GM12875 (cell line): ENCODE measurements around the gene SAMD3.

Source experiments
- H3K4me3 ChIP-seq: one replicate; pipeline ENCODE4 v1.5.1; 2011; ENCODE audit warnings: low read depth, low read length, control low read depth
- CTCF ChIP-seq: IDR thresholded peaks from 2 replicates; pipeline ENCODE4 v1.5.1; 2011; ENCODE audit warnings: low read depth, mild to moderate bottlenecking, control low read depth, inconsistent platforms, low read length, moderate library complexity, borderline replicate concordance; ENCODE audit not compliant: insufficient read depth

Gene SAMD3

DNA sequence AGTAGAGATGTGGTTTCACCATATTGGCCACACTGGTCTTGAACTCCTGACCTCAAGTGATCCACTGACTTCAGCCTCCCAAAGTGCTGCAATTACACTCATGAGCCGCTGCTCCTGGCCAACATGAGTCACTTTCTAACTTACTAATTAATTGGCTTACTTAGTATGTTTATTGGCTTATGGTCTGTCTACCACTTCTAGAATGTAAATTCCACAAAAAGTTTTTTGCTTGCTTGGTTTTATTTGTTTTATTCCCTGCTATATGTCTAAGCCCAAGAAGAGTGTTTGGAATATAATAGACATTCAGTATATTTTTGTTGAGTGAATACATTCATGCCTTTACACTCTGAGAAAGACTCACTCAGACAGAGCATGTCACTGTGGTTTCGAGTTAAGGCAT is 86.0 kb downstream of the SAMD3 start:
- TF ChIP-seq CTCF, result no peak
- no peak overlapping the region for H3K4me3 ChIP-seq

- no peak for TF ChIP-seq CTCF
These were observed 88.2 kb downstream of the SAMD3 start for GRCh38 chr6:130134582-130134981.

DNA sequence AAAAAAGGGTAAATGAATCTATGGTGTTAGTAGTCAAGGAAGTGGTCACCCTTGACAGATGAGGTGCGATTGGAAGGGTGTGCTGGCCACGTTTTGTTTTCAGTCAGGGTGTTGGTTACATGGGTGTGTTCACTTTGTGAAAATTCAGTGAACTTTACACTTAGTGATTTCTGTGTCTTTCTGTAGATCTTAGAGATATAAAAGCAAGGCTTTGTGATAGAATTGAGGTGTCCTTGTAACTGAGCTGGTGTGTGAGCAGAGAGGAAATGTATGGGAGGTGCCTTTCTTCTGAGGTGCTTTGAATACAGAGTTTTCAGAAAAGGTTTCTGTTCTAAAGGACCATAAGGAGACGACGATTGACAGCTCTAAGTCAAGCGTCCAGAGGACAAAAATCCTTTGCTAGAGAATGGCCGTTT is 90.5 kb downstream of the SAMD3 start:
- no peak overlapping the region for H3K4me3 ChIP-seq
- no peak for TF ChIP-seq CTCF

More at GRCh38 chr6:130134582-130134981, 88.2 kb downstream of the SAMD3 start:
- H3K4me3 ChIP-seq, result no peak overlapping the region

DNA sequence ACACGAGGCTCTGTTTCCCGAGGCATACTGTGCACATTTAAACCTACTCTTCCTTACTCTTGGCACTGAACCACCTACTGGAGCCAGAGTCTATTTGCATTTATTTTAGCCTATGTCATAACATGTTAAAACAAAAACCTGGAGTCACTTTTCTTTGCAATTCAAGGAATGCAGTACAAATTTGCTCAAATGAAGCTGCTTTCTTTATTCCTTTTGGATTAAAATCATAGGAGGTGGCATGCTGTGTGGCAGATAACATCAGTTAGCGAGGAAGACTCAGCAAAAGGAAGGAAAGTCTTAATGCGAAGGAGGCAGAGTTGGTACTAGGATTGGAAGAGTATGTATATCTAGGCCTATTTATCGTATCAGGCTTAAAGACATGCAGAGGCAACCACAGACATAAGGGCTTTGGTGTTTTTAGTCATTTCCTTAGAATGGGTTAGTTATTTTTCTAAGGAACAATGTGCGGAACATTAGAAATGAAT is 92.9 kb downstream of the SAMD3 start:
- H3K4me3 ChIP-seq, result no peak overlapping the region
- TF ChIP-seq CTCF, result no peak

DNA sequence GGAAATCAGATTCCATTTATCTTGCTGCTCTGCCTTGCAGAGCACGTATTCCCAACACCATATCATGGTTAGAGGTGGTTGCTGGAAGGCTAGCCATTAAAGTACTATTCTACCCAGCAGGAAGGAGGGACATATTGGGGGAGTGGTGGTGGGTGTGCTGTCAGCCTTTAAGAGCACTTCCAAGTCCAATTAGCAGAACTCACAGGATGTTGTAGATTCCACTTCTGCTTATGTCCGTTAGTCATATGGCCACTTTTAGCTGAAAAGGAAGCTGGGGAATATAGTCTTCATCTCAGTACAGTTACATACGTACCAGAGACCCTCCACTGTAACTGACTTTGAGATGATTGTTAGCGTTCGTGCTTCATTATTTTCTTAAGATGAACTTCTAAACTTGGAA is 94.4 kb downstream of the SAMD3 start:
- TF ChIP-seq CTCF, result no peak

GRCh38 chr6:130127195-130127594 is 95.6 kb downstream of the SAMD3 start:
- H3K4me3 ChIP-seq, result no peak overlapping the region
- no peak for TF ChIP-seq CTCF

More for the DNA sequence above, 94.4 kb downstream of the SAMD3 start:
- no peak overlapping the region for H3K4me3 ChIP-seq

- no peak overlapping the region for H3K4me3 ChIP-seq
- TF ChIP-seq CTCF, result no peak
These were observed 100.5 kb downstream of the SAMD3 start for GRCh38 chr6:130122243-130122642.
